ENCODE data around the gene RAD51B.

The RAD51B gene

DNA sequence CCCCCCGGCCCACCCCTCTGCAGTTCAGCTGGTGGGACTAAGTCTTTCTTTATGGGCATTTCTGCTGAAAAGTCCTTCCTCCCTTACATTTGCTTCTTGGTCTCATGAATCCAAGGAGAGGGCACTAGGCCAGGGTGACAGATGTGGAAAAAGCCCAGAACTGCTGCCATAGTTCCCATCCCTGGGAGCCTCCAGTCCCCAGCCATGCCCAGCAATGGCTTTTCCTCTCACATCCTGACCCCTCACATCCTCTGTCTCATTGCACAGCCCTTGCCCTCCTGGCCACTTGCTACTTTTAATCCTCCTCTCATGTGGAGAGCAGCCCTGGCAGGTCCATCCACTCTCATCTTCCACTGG lies 850.8 kb downstream of the RAD51B start:
- H3K36me3 Mint-ChIP-seq = no peaks in the 10 kb centered on the region
- H3K9me3 Mint-ChIP-seq = no peaks in the 10 kb centered on the region
- no peaks in the 10 kb centered on the region for H3K27me3 Mint-ChIP-seq
- H3K4me1 Mint-ChIP-seq = peaks cover 11% of the 10 kb centered on the region
- H3K27ac Mint-ChIP-seq = no peak overlapping the region
- H3K4me3 Mint-ChIP-seq = no peak overlapping the region

DNA sequence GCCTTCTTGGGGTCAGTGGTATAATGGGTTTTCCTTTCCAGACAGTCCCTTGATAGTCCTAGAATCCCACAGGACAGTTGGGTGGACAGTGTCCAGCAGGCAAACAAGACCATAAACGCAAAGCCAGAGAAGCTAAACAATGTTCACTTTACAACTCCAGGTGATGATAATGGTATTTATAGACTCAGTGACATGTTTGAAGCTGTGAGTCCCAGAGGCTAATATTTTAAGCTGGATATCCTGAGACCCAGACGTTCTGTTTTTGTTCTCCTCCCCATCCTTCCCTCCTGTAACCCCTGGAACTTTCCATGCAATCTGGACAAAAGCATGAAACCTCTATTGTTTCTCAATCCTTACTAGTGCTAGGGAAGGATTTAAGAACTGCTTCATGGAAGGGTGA lies 852.3 kb downstream of the RAD51B start:
- H3K27me3 Mint-ChIP-seq = no peaks in the 10 kb centered on the region
- H3K9me3 Mint-ChIP-seq = no peaks in the 10 kb centered on the region
- H3K36me3 Mint-ChIP-seq = no peaks in the 10 kb centered on the region
- peaks cover 4% of the 10 kb centered on the region for H3K4me1 Mint-ChIP-seq
- no peak overlapping the region for H3K27ac Mint-ChIP-seq
- no peak overlapping the region for H3K4me3 Mint-ChIP-seq

DNA sequence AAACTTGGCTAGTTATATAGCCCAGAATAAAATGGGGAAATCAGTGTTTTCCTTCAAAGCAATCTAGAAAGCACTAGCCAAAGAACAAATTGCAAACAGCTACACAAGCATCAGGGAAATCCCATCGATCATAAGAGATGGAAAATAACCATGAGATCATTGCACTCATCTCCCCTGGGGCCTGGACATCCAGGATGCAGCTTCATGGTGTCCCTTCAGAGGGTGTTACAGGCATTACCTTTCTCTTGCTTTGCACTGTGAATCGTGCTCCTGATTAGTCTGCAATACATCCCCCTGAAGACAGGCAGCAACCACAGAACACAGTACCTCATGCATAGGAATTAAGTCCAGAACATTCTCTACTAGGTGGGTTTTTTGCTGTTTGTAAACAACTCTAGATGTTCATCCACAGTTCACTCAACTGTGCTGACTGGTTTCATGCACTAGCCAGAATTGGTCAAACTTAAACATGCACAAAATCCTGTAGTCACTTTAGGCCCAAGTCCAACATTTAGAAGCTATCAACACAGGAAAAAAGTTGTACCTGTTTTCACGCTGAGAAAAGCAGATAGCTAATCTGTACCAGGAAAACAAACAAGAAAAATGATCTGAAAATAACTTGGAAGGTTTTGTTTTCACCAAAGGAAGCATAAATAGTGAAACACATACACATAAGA lies 853.2 kb downstream of the RAD51B start:
- Mint-ChIP-seq H3K4me3 (no peak overlapping the region), H3K9me3 (no peaks in the 10 kb centered on the region), H3K27me3 (no peaks in the 10 kb centered on the region), H3K27ac (no peak overlapping the region), H3K36me3 (no peaks in the 10 kb centered on the region), H3K4me1 (peaks cover under 1% of the 10 kb centered on the region)

DNA sequence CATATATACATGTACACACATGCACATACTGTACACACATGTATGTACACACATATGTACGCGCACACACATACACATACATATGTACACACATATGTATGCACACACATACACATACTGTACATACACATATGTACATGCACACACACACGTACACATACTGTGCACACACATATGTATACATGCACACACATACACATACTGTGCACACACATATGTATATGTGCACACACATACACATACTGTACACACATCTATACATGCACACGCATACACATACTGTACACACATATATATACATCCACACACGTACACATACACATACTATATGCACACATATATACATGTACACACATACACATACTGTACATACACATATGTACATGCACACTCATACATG lies 853.9 kb downstream of the RAD51B start:
- no peaks in the 10 kb centered on the region for H3K9me3 Mint-ChIP-seq
- H3K27me3 Mint-ChIP-seq = no peaks in the 10 kb centered on the region
- no peak overlapping the region for H3K27ac Mint-ChIP-seq
- H3K4me3 Mint-ChIP-seq = no peak overlapping the region
- H3K36me3 Mint-ChIP-seq = no peaks in the 10 kb centered on the region
- no peaks in the 10 kb centered on the region for H3K4me1 Mint-ChIP-seq

DNA sequence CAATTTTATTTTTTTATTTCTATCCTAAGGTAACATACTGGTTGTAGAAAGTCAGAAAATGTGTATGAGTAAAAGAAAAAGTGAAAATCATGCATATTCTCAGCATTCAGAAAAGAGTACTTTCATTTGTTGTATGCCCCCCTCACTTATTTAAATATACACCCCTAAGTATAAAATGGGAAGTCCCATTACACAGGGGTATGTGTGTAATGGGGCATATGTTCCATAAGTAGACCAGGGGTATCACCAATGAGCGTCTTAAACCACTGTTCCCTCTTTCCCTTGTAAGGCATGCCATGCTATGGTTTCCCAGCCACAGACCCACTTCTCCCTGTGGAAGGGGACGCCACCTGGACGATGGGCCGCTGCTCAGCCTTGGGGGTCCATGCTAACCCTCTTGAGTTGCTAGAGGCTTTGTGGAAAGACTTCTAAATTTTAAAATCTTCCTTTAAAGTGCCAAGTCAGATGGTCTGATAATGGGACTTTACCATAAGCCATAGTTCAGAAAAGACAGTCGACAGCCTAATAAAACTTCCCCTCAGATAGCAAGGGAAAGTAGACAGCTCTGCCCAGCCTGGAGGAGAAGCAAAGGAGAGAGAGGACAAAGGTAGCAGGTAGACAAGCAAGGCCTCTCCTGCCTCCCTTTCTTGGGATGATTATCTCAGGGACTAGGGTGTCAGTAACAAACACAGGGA lies 855.1 kb downstream of the RAD51B start:
- H3K9me3 Mint-ChIP-seq = no peaks in the 10 kb centered on the region
- no peaks in the 10 kb centered on the region for H3K27me3 Mint-ChIP-seq
- no peak overlapping the region for H3K4me3 Mint-ChIP-seq
- H3K27ac Mint-ChIP-seq = no peak overlapping the region
- H3K4me1 Mint-ChIP-seq = peaks cover 3% of the 10 kb centered on the region
- no peaks in the 10 kb centered on the region for H3K36me3 Mint-ChIP-seq

DNA sequence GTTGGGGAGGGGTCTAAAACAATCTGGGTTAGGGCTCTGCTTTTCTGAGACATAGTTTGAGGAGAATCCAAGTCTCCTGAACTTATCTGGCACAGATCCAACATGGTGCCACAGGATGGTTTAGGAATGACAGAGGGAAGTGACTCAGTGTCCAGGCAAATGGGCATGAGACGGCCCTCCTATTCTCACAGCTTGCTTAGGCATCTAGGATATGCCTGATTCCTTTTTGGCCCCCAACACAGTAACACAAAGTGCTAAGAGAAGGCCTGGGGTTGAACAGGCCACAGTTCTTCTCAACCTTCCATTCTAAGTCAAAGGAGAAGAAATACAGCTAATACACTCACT lies 855.6 kb downstream of the RAD51B start:
- Mint-ChIP-seq H3K36me3 (no peaks in the 10 kb centered on the region), H3K27me3 (no peaks in the 10 kb centered on the region), H3K4me3 (no peak overlapping the region), H3K27ac (no peak overlapping the region), H3K9me3 (no peaks in the 10 kb centered on the region), H3K4me1 (peaks cover 4% of the 10 kb centered on the region)

DNA sequence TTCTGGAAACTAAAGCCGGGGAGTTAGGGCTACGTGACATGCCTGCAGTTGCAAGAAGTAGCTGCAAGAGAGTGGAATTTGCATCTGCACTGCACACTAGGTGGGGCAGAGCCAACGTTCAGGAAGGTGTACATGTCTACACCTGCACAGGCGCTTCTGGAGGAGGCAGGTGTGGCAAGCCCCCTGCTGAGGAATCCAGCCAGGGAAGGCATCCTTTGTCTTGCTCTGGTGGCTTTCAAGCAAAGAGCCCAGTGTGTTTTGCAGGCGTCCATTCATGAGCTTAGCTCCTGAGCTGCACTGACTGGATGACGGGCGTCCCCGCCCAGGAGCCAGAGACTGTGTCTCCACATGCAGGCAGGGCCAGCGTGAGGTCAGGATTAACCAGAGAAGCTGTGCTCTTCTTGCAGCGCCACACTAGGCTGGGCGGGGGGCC lies 856.9 kb downstream of the RAD51B start:
- no peaks in the 10 kb centered on the region for H3K36me3 Mint-ChIP-seq
- H3K4me3 Mint-ChIP-seq = no peak overlapping the region
- no peaks in the 10 kb centered on the region for H3K27me3 Mint-ChIP-seq
- no peak overlapping the region for H3K27ac Mint-ChIP-seq
- no peaks in the 10 kb centered on the region for H3K9me3 Mint-ChIP-seq
- H3K4me1 Mint-ChIP-seq = peaks cover 11% of the 10 kb centered on the region

DNA sequence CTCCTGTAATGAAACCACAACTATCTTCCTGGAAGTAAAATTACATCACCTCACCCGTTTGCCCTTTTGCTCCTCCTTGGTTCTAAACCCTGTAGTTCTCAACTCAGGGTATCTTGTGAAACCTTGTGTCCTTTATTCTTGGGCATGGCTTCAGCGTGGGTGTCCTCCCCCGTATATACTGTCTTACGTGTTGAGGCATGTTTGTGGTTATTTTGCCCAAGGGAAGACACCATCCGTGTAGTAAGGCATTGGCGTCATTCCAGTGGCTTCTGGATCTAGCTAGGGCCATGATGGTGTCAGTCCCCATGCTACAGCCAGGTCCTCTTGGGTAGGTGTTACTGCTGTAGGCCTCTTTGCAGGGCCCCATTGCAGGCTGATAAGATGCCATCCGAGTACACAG lies 857.9 kb downstream of the RAD51B start:
- peaks cover 20% of the 10 kb centered on the region for H3K4me1 Mint-ChIP-seq
- H3K9me3 Mint-ChIP-seq = no peaks in the 10 kb centered on the region
- H3K27me3 Mint-ChIP-seq = no peaks in the 10 kb centered on the region
- no peak overlapping the region for H3K4me3 Mint-ChIP-seq
- H3K36me3 Mint-ChIP-seq = no peaks in the 10 kb centered on the region
- no peak overlapping the region for H3K27ac Mint-ChIP-seq

DNA sequence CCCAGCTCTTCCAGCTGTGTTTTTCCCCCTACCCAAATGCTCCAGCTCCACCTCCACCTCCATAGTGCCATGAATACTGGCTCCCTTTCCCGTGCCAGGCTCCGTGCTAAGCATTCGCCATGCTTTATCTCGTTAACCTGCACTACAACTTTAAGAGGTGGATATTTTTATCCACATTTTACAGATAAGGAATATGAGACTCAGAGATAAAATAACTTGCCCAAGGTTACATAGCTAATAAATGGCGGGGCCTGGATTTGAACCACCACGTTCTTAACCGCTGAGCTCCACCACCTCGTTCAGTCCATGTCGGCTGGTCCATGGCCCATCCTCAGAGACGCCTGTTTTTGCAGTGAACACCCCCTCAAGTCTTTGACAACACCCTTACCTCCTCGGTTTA lies 858.3 kb downstream of the RAD51B start:
- Mint-ChIP-seq H3K27ac (no peak overlapping the region), H3K36me3 (no peaks in the 10 kb centered on the region), H3K27me3 (no peaks in the 10 kb centered on the region), H3K4me3 (no peak overlapping the region), H3K9me3 (no peaks in the 10 kb centered on the region), H3K4me1 (peaks cover 25% of the 10 kb centered on the region)

DNA sequence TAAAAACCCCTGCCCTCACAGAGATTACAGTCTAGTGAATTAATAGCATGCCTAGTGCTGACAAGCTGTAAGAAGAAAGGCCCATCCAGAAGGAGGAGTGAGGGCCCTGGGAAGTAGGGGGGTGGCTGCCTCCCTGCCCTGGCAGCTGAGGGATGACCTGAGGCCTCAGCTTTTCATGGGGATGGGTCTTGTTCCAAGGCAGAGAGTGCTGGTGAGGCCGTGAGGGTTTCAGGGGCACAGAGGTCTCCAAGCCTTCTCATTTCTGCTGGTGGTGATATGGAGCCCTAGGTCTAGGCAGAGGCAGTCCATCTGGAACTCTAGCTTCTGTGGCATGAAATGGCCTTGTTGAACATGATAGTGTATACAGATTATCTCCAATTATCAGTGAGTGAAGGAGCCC lies 858.9 kb downstream of the RAD51B start:
- Mint-ChIP-seq H3K4me3 (no peak overlapping the region), H3K36me3 (no peaks in the 10 kb centered on the region), H3K4me1 (peaks cover 30% of the 10 kb centered on the region), H3K9me3 (no peaks in the 10 kb centered on the region), H3K27me3 (no peaks in the 10 kb centered on the region), H3K27ac (no peak overlapping the region)

DNA sequence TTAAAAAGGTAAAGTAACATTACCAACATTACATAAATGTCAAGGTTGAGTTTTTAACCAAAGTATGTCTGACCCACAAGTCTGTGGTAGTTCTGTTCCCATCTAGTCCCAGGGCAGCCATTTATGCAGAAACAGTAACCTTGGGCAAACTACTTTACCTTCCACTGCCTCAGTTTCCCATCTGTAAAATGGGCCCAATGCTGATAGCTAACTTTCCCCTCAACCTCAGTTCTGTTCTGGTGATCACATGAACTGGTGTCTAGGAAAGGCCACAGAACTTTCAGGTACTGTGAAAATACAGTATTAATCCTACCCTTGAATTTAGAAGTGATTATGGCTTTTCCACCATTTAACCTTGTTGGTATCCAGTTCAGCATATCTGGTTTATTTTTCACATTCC lies 859.7 kb downstream of the RAD51B start:
- Mint-ChIP-seq H3K4me1 (peaks cover 39% of the 10 kb centered on the region), H3K4me3 (no peak overlapping the region), H3K27ac (no peak overlapping the region)

DNA sequence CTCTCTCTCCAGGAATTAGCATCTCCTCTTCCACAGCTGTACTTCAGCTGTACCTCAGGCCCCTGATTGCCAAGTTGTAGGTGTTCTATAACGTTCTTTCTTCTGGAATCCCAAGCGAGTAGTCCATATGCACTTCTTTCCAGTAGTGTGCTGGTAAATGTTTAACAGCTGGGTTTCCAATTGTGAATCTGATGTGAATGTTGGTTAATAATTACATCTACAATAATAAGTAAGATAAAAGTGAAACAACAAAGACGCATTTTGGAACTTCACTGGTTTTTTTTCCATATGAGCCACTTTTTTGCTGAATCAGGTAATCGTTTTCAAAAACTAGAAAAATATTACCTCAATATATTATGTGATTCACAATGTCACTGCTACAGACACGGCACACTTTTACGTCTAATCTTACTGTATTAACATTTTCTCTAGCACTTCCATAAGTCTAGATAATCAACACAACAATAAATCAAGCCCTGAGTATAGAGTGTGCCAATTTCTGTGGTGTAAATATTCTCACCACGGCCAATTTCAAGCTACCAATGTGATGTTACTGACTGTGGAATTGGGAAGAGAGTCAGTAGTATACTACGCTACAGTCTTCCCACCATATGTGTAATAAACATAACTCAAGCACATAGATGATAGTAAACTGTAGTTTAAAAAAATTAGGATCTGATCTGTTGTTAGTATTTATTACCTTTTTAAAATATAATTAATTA lies 860.3 kb downstream of the RAD51B start:
- no peak overlapping the region for H3K4me3 Mint-ChIP-seq
- H3K9me3 Mint-ChIP-seq = no peaks in the 10 kb centered on the region
- peaks cover 45% of the 10 kb centered on the region for H3K4me1 Mint-ChIP-seq
- peak overlapping the region; percentile 2 for H3K27ac Mint-ChIP-seq
- H3K36me3 Mint-ChIP-seq = no peaks in the 10 kb centered on the region
- H3K27me3 Mint-ChIP-seq = no peaks in the 10 kb centered on the region

More for the DNA sequence above, 859.7 kb downstream of the RAD51B start:
- Mint-ChIP-seq H3K27me3 (no peaks in the 10 kb centered on the region), H3K36me3 (no peaks in the 10 kb centered on the region), H3K9me3 (no peaks in the 10 kb centered on the region)

DNA sequence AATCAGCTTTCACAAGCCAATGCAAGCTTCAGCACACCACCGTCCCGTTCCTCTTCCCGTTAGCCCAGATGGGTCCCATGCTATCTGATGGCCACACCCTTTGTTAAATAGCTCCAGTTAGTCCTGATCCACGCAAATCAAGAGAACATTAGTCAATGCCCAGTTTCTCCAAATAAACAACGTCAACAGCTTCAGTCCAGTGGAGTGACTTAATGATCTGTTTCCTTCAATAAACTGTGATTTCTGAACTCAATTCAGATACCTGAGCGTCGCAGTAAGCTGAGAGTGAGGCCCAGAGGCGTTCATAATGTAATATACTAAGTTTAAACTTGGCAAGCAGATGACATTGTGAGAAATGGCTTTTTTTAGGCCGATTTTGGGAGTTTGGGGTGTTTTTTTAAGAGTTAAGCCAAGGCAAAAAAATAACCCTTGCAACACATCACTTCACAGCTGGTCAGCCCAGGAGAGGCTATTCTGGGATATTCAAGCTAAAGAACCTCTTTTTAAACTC lies 861.0 kb downstream of the RAD51B start:
- no peaks in the 10 kb centered on the region for H3K36me3 Mint-ChIP-seq
- no peaks in the 10 kb centered on the region for H3K27me3 Mint-ChIP-seq
- H3K4me1 Mint-ChIP-seq = peaks cover 52% of the 10 kb centered on the region
- H3K9me3 Mint-ChIP-seq = no peaks in the 10 kb centered on the region
- H3K27ac Mint-ChIP-seq = no peak overlapping the region
- no peak overlapping the region for H3K4me3 Mint-ChIP-seq

DNA sequence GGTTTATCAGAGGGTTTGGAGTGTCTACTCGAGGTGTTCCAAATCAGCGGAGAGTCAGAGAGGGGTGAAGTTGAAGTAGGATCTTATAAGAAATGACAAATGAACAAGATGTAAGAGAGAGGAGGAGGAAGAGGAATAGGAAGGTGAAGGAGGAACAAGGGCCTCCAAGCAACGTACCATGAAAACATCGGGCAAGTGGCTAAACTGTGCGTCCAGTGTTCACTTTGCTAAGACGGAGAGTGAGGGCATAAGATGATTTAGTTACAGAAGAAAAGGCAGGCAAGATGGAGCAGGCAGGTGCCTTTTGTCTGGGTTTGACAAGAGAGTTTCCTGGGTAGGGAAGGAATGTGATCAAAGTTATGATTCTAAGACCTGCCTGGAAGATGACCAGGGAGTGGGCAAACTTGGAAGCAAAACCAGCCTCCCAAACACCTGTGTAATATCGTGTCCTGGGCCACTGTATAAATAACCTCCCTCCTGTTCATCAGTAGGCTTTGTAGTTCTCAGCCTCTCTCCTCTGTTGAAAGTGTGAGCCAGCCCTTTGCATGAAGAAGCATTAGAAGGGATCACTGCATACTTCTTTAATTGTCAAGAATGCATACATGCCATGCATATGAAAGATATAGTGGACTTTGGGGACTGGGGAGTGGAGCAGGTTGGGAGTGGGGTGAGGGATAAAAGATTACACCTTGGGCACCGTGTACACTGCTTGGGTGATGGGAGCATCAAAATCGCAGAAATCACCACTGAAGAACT lies 861.9 kb downstream of the RAD51B start:
- H3K36me3 Mint-ChIP-seq = no peaks in the 10 kb centered on the region
- H3K4me3 Mint-ChIP-seq = no peak overlapping the region
- no peaks in the 10 kb centered on the region for H3K27me3 Mint-ChIP-seq
- peaks cover 60% of the 10 kb centered on the region for H3K4me1 Mint-ChIP-seq
- peak overlapping the region; percentile 42 for H3K27ac Mint-ChIP-seq
- H3K9me3 Mint-ChIP-seq = no peaks in the 10 kb centered on the region

DNA sequence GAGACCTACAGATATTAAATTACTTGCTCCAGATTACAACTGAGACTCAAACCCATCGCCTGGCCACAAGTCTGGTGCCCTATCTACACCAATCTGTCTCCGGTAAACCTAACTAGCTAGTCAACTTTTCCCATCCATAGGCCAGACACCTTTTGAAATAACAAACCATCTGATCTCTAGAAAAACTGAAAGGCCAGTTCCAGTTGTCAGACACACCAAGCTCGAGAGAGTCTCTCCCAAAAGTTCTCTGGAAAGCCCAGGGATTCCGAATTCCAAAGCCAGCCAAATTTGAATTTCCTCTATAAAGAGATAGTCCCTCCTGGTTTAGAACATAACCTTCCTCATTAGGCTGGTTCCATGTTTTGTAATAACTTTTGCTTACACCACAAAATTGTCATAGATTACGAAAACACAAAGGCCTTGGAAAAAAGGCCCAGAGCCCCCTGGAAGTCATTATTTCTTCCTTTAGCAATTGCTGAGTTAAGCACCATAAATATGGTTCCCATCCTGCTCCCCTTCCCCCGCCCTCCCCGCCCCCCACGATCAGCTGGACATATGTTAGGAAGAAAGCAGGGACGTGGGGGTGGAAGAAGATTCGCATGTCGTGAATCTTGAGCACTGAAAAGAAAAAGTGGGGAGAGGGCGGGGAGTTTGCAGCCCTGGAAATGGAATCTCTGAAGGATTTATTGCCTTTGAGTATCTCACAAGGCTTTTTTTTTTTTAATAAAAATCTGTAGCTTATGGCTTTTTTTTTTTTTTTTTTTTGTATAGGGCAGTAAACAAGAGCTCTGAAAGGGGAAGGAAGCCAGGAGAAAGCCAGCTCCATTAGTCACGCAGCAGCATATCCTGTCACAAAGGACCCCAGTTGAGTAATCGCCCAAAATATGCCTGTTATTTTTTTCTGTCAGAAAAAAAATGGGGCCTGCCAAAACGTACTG lies 862.9 kb downstream of the RAD51B start:
- peak overlapping the region; percentile 92 for H3K27ac Mint-ChIP-seq

More for the DNA sequence above, 862.9 kb downstream of the RAD51B start:
- no peaks in the 10 kb centered on the region for H3K27me3 Mint-ChIP-seq
- no peaks in the 10 kb centered on the region for H3K9me3 Mint-ChIP-seq
- peaks cover 64% of the 10 kb centered on the region for H3K4me1 Mint-ChIP-seq
- H3K36me3 Mint-ChIP-seq = no peaks in the 10 kb centered on the region
- peak overlapping the region; percentile 71 for H3K4me3 Mint-ChIP-seq
